Ascending aorta (tissue), 2 donors: Measurements from ENCODE around the gene GRM7. TPM values are rescaled to one million over a fixed set of nuclear protein-coding genes. Genes with fewer than 3 reads are reported as not detected.

ENCODE experiments used
- DNase-seq, 2 donors: peaks; one replicate each; pipeline ENCODE4 v3.0.0-alpha.2; 2019; ENCODE audit warnings: low spot score in 2 of 2
- H3K27ac ChIP-seq, 2 donors: fragments of 200-600 bp; sonication (generic); one replicate each; pipeline ENCODE4 v1.5.1; 2016 to 2017; ENCODE audit warnings: mild to moderate bottlenecking in 1 of 2
- H3K27me3 ChIP-seq: fragments of 200-600 bp; sonication (generic); one replicate; pipeline ENCODE4 v1.5.1; 2017
- H3K36me3 ChIP-seq, 2 donors: fragments of 200-600 bp; sonication (generic); one replicate each; pipeline ENCODE4 v1.5.1; 2016
- H3K4me1 ChIP-seq, 2 donors: fragments of 200-600 bp; sonication (generic); one replicate each; pipeline ENCODE4 v1.5.1; 2016 to 2017; ENCODE audit warnings: mild to moderate bottlenecking in 1 of 2
- H3K4me3 ChIP-seq, 2 donors: fragments of 200-600 bp; sonication (generic); one replicate each; pipeline ENCODE4 v1.5.1; 2016 to 2017; ENCODE audit warnings: mild to moderate bottlenecking in 1 of 2
- H3K9me3 ChIP-seq, 2 donors: fragments of 200-600 bp; sonication (generic); one replicate each; pipeline ENCODE4 v1.5.1; 2016
- CTCF ChIP-seq, 3 experiments: fragments of 200-600 bp in 2 of 3; fragments of 450-650 bp in 1 of 3; sonication (generic) in 2 of 3; IDR thresholded peaks; one replicate each; pipeline ENCODE4 v1.5.1; 2016 to 2019; ENCODE audit warnings: antibody characterized with exemption in 3 of 3, mild to moderate bottlenecking in 1 of 3, moderate library complexity in 1 of 3
- intact Hi-C: fragments of 100-400 bp; cut with DNase I; formaldehyde crosslinking; loops from one replicate; pipeline ENCODE4 v1.15.1; 2023
- total RNA-seq: library from RNA; depleted of rRNA; stranded (reverse); fragments of >200 nt; gene quantifications from one replicate; pipeline ENCODE4 v1.1.0, GENCODE V29; 2016

The GRM7 gene
- total RNA-seq, 1 donor from 2014 or later: 4.8 TPM

- Histone ChIP-seq H3K4me1 (no peaks in the 10 kb centered on the region), H3K36me3 (no peaks in the 10 kb centered on the region), H3K4me3 (no peak overlapping the region), H3K27ac (no peak overlapping the region), H3K27me3 (no peaks in the 10 kb centered on the region), H3K9me3 (no peaks in the 10 kb centered on the region)
- DNase-seq: no peak
- no peak for TF ChIP-seq CTCF (IDR thresholded peaks at IDR 0.05)
- intact Hi-C loops: no loop called here
Observed at GRCh38 chr3:7447197-7447769, 586.4 kb downstream of the GRM7 start.

GRCh38 chr3:7456386-7456785 lies 595.5 kb downstream of the GRM7 start:
- Histone ChIP-seq H3K9me3 (no peaks in the 10 kb centered on the region), H3K27ac (no peak overlapping the region), H3K4me3 (no peak overlapping the region), H3K36me3 (no peaks in the 10 kb centered on the region), H3K4me1 (no peaks in the 10 kb centered on the region), H3K27me3 (no peaks in the 10 kb centered on the region)
- intact Hi-C loops: no loop called here
- no peak for DNase-seq
- TF ChIP-seq CTCF (IDR thresholded peaks at IDR 0.05): no peak

- DNase-seq: no peak
- Histone ChIP-seq H3K4me3 (no peak overlapping the region), H3K9me3 (no peaks in the 10 kb centered on the region), H3K36me3 (no peaks in the 10 kb centered on the region), H3K4me1 (no peaks in the 10 kb centered on the region), H3K27me3 (no peaks in the 10 kb centered on the region), H3K27ac (no peak overlapping the region)
- intact Hi-C loops: no loop called here
- no peak for TF ChIP-seq CTCF (IDR thresholded peaks at IDR 0.05)
Observed at GRCh38 chr3:7461202-7461825, 600.4 kb downstream of the GRM7 start.

- no peak overlapping the region for H3K27ac ChIP-seq
- no peaks in the 10 kb centered on the region for H3K36me3 ChIP-seq
- H3K27me3 ChIP-seq: no peaks in the 10 kb centered on the region
- no peak overlapping the region for H3K4me3 ChIP-seq
- DNase-seq: no peak
- no peaks in the 10 kb centered on the region for H3K9me3 ChIP-seq
- TF ChIP-seq CTCF (IDR thresholded peaks at IDR 0.05): no peak
- intact Hi-C loops: no loop called here
- H3K4me1 ChIP-seq: no peaks in the 10 kb centered on the region
Observed at GRCh38 chr3:7469866-7470265, 609.0 kb downstream of the GRM7 start.

- Histone ChIP-seq H3K9me3 (no peaks in the 10 kb centered on the region), H3K27ac (no peak overlapping the region), H3K4me1 (no peaks in the 10 kb centered on the region), H3K36me3 (no peaks in the 10 kb centered on the region), H3K27me3 (no peaks in the 10 kb centered on the region), H3K4me3 (no peak overlapping the region)
- TF ChIP-seq CTCF (IDR thresholded peaks at IDR 0.05): no peak
- intact Hi-C loops: no loop called here
- DNase-seq: no peak
Observed at GRCh38 chr3:7484636-7485035, 623.7 kb downstream of the GRM7 start.
